ENCODE measurements around the gene PHKB.

PHKB gene

GRCh38 chr16:47693226-47693625 is 232.1 kb downstream of the PHKB start:
- peak; percentile 24 for DNase-seq (ENCODE audit: low spot score)

GRCh38 chr16:47694543-47694942 is 233.4 kb downstream of the PHKB start:
- no peak for DNase-seq (ENCODE audit: low spot score)

- DNase-seq (ENCODE audit: low spot score), result no peak
These were observed 234.6 kb downstream of the PHKB start for GRCh38 chr16:47695756-47696155.

DNA sequence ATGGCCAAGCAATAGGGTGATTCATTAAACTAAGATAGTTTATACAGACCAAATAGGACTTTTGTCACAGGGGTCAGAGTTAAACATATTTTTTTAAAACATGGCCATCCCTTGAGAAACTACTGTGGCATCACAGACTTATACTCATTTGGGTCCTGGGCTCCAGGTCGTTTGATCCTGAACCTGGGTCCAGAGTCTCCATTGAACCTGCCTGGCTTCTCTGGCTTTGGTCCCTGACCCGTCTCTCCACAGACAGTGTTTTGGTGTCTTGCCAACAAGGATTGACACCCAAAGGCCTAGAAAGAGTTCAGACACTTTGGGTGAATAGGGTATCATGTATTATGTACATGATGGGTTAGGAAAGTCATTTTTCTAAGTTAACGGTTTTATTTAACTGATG is 236.7 kb downstream of the PHKB start:
- DNase-seq (ENCODE audit: low spot score), result no peak

GRCh38 chr16:47699106-47699505 is 238.0 kb downstream of the PHKB start:
- no peak for DNase-seq (ENCODE audit: low spot score)

GRCh38 chr16:47700857-47701587 is 239.9 kb downstream of the PHKB start:
- no peak for DNase-seq (ENCODE audit: low spot score)

- no peak for DNase-seq (ENCODE audit: low spot score)
These were observed 244.1 kb downstream of the PHKB start for GRCh38 chr16:47705266-47705665.

- no peak for DNase-seq (ENCODE audit: low spot score)
These were observed 250.7 kb downstream of the PHKB start for GRCh38 chr16:47711809-47712208.

DNA sequence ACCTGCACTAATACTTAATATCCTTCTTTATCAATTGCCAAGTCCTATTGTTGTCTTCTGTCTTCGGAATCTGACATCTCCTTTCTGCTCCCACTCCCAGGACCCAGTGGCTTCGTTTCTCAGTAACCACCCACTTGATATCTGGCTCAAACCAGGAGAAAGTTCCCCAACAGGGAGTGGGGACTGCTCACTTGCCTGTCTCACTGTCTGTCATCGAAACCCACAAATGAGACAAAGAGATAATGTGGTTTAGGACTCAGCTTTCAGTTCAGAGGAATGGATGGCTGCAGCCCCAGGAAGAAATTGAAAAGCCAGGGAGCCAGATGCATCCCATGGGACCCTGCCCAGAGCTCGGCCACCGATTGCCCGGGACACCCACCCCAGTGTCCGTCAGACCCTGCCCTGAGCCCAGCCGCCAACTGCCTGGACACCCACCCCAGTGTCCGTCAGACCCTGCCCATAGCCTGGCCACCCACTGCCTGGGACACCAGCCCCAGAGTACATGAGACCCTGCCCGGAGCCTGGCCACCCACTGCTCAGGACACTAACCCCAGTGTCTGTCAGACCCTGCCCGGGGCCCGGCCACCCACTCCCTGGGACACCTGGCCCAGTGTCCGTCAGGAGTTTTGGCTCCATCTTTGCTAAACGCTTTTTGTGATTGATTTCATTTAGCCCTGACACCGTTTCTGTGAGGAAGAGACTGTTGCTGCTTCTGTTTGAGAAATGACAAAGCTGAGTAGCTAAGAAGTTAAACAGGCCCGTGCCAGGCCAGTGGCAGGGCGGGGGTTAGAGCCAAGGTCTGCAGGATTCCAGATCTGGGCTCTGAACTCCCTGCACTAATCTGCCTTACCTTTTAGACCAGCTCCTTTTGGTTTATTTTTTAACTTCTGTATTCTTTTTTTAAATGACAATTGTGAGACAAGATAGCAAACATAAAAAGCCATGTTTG is 251.4 kb downstream of the PHKB start:
- DNase-seq (ENCODE audit: low spot score), result no peak

DNA sequence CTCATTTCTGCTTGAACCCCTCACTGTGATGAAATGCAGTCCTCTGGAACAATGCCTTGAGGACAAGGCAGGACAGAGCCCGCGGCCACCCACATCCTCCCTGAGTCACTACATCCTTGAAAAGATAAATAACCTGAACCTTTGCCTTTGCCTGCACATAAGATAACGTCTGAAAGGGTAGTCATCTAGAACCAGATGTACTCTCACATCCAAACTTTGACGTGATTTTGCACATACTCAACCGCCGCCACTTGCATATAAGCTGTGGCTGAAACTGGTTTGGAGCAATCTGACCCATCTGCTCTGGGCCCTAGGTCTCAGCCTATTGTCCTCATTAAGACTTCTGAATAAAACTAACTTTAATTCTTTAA is 252.1 kb downstream of the PHKB start:
- no peak for DNase-seq (ENCODE audit: low spot score)

GRCh38 chr16:47715442-47716083 is 254.4 kb downstream of the PHKB start:
- no peak for DNase-seq (ENCODE audit: low spot score)

GRCh38 chr16:47716571-47716970 is 255.4 kb downstream of the PHKB start:
- DNase-seq (ENCODE audit: low spot score), result no peak

GRCh38 chr16:47719713-47720112 is 258.6 kb downstream of the PHKB start:
- no peak for DNase-seq (ENCODE audit: low spot score)

DNA sequence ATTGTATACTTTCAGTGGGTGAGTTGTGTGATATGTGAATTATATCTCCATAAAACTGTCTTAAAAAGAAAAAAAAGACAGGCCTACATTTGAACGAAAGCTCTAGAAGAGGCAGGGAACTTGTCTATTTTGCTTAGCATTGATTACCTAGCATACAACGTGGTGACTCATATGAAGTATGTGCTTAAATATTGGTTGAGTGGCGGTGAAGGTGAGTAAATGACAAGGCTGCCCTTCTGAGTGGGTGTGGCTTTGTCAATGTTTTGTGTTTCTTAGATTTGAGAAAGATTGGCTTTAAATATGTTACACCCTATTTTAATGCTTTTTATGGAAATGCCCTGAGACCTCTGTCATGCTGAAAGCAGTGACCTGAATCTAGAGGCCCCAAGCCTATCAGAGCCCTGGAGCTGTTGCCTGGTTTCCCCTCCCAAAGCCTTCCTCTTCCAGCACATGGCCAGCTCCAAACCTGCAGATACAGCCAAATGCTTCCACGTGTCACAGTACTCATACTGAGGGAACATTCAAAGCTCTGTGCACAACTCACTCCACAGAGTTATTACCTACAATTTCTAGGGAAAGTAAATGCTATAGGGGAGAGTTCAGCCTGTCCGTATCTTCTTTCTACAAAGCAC is 260.0 kb downstream of the PHKB start:
- DNase-seq (ENCODE audit: low spot score), result no peak

GRCh38 chr16:47722046-47722445 is 260.9 kb downstream of the PHKB start:
- no peak for DNase-seq (ENCODE audit: low spot score)

GRCh38 chr16:47724115-47724785 is 263.1 kb downstream of the PHKB start:
- DNase-seq (ENCODE audit: low spot score), result no peak

DNA sequence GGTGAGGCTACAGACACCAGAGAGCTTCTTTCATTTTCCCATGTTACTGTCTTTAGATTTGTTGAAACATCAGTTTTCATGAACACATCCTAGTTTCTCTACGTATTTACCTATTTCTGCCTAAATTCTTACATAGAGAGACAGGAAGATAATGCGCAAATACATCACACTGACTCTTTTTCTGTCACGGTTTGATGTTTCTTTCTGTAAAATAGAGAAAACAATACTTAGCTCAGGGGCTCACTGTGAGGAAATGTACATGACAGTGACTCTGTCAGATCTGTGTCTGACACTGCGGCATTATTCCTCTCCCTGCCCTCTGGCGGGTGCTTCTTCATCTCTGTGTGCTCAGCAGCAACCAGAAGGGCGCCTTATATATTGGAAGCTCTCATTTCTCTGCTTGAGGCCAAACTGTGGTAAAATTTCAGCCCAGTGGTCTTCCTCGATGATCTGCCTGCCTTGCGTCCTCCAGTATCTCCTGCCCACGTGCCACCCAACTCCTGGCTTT is 264.1 kb downstream of the PHKB start:
- DNase-seq (ENCODE audit: low spot score), result no peak

GRCh38 chr16:47726031-47726675 is 265.0 kb downstream of the PHKB start:
- no peak for DNase-seq (ENCODE audit: low spot score)

DNA sequence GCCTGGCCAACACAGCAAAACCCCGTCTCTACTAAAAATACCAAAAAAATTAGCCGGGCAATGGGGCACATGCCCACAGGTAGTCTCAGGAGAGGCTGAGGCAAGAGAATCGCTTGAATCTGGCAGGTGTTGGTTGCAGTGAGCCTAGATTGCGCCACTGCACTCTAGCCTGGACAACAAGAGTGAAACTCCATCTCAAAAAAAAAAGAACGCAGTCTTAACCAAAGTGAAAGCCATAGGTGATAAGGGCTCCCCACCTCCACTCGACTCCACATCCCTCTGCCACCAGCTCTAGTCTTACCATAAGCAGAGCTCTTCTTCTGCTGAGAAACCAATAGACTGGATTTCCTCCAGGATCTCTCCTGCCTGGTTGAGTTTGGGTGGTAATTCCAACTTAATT is 266.0 kb downstream of the PHKB start:
- no peak for DNase-seq (ENCODE audit: low spot score)

- no peak for DNase-seq (ENCODE audit: low spot score)
These were observed 267.1 kb downstream of the PHKB start for GRCh38 chr16:47728205-47728604.

DNA sequence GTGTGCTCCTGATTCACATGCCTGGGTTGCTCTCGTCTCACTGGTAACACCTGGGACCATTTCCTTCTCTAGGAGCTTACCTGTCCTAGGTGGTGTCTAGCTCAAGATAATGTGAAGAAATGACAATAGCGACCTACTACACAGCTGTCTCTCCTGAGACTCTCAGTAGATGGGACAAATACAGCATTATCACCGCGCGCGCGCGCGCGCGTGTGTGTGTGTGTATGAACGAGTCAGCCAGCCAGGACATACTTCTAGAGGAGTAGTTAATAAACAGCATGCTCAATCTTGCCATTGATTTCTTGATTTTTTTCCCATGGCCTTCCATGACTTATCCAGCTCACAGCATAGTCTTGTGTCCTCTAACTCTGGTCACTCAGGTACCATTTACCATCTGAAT is 268.6 kb downstream of the PHKB start:
- DNase-seq (ENCODE audit: low spot score), result no peak
